ENCODE measurements around the gene GOLGA6B. TPM values are rescaled to one million over a fixed set of nuclear protein-coding genes. Genes with fewer than 3 reads are reported as not detected.

The GOLGA6B gene, protein sequence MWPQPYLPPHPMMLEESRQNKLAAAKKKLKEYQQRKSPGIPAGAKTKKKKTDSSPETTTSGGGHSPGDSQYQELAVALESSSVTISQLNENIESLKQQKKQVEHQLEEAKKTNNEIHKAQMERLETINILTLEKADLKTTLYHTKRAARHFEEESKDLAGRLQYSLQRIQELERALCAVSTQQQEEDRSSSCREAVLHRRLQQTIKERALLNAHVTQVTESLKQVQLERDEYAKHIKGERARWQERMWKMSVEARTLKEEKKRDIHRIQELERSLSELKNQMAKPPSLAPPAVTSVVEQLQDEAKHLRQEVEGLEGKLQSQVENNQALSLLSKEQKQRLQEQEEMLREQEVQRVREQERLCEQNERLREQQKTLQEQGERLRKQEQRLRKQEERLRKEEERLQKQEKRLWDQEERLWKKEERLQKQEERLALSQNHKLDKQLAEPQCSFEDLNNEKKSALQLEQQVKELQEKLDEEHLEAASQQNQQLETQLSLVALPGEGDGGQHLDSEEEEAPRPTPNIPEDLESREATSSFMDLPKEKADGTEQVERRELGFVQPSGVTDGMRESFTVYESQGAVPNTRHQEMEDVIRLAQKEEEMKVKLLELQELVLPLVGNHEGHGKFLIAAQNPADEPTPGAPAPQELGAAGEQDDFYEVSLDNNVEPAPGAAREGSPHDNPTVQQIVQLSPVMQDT
- not detected in 2 replicates for total RNA-seq

DNA sequence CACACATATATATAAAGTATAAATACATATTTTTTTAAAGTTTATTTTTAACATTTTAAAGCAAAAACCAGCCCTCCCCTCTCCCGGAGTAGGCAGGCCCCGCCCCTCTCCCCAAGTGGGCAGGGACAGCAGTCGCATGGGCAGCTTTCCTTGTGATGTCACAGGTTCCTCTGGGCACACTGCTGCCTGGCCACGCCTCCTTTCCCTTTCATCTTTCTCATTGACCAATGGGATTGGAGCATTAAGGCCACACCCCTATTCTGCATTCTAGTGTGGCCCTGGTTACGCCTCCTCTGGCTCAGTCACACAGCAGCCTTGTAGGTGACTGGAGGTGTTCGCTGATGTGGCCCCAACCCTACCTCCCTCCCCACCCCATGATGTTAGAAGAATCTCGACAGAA is at the start of gene GOLGA6B:
Gene GOLGA6B, plus strand, starts transcription at position 301 of the 400 bp plus-strand sequence. Its CDS starts 41 bp downstream, at position 342.

DNA sequence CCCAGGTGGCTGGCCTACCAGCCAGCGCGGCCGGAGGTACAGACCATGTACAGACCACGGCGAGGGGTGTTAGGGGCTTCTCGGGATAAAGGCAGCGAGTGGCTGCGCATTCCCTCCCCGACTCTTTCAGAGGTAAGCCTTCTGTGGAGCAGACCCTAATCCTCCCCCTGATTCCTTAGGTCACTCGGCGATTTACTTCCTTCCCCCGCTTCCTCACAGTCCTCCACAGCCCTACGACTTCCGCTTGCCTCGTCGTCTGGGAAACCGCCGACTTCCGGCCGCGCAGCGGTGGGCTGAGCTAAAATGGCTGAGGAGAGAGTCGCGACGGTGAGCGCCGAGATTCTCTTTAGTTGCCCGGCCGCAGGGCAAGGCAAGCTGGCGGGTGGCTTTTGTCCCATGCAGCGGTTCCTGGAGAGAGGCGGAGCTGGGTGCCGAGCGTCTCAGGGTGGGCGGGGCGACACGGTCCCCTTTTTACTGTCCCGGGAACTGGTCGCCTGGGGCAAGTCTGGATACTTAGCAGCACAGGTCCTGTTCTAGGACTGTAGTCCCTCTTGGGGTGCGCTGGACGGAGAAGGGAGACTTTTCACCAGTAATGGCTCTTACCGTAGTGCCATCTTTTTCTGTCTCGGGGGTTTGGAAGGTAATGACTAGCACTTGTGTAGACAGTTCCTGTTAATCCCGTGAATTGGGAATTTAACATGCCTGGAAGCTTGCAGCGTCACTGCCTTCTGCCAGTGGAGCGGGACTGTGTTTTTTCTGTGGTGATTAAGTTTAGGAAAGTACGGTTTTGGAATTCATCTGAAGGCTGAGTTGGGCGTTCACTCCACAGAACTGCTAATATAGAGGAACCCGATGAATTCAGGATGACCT is 31.7 kb downstream of the GOLGA6B start, which contains the start of the genes BBS4 and HIGD2B:
Gene BBS4, plus strand, starts transcription at position 283 of the 870 bp plus-strand sequence. Its CDS starts 21 bp downstream, at position 304.
Gene HIGD2B, minus strand, starts transcription at position 258 of the 870 bp plus-strand sequence. CDS start 9,808 bp downstream, outside the sequence.

Other genes starting within 250 kb of the GOLGA6B start
- 38.1 and 51.8 TPM in 2 replicates for gene ARIH1, start 180.4 kb upstream of the GOLGA6B start, total RNA-seq
- not detected in 2 replicates for gene HIGD2B, start 31.5 kb downstream of the GOLGA6B start, total RNA-seq
- gene BBS4, start 31.5 kb downstream of the GOLGA6B start, total RNA-seq = 7.0 and 11.3 TPM in 2 replicates
- 42.1 and 43.3 TPM in 2 replicates for gene ADPGK, start 129.1 kb downstream of the GOLGA6B start, total RNA-seq